Heart right ventricle (tissue), 16 donors: ENCODE results near the gene CNOT1. TPM values are rescaled to one million over a fixed set of nuclear protein-coding genes. Genes with fewer than 3 reads are reported as not detected.
"Not testable (repeated sequence)": the region's sequence is repeated elsewhere in the genome, so short reads cannot be mapped to it uniquely, and the experiment has no call there.

Experiments used
- ATAC-seq, 8 donors: fragments of 200-7000 bp; cut with Tn5 transposase; one replicate each; pipeline ENCODE4 v1.9.1; 2020; ENCODE audit warnings: mild to moderate bottlenecking in 8 of 8, moderate library complexity in 8 of 8, moderate number of reproducible peaks in 1 of 8
- DNase-seq, 2 donors: peaks; one replicate each; pipeline ENCODE4 v3.0.0-alpha.2; 2020
- H3K27ac ChIP-seq, 10 donors: fragments of 200-600 bp; sonication (generic) in 2 of 10; one replicate each; pipeline versions ENCODE4 v1.5.0 to v1.8.0; 2020 to 2022; ENCODE audit warnings: mild to moderate bottlenecking in 3 of 10
- H3K27me3 ChIP-seq, 7 donors: fragments of 200-600 bp; one replicate each; pipeline ENCODE4 v1.8.0; 2021 to 2022; ENCODE audit warnings: mild to moderate bottlenecking in 2 of 7
- H3K36me3 ChIP-seq, 9 donors: fragments of 200-600 bp; sonication (generic) in 1 of 9; one replicate each; pipeline versions ENCODE4 v1.5.0 to v1.8.0; 2020 to 2022; ENCODE audit warnings: mild to moderate bottlenecking in 2 of 9
- H3K4me1 ChIP-seq, 9 donors: fragments of 200-600 bp; sonication (generic) in 1 of 9; one replicate each; pipeline versions ENCODE4 v1.5.0 to v1.8.0; 2020 to 2022; ENCODE audit warnings: mild to moderate bottlenecking in 4 of 9
- H3K4me3 ChIP-seq, 10 donors: fragments of 200-600 bp; sonication (generic) in 2 of 10; one replicate each; pipeline versions ENCODE4 v1.5.0 to v1.8.0; 2020 to 2022; ENCODE audit warnings: mild to moderate bottlenecking in 7 of 10, moderate library complexity in 2 of 10
- H3K9me3 ChIP-seq, 11 donors: fragments of 200-600 bp in 10 of 11; sonication (generic) in 2 of 11; one replicate each; pipeline versions ENCODE4 v1.5.0 to v1.8.0; 2013 to 2022; ENCODE audit warnings: mild to moderate bottlenecking in 2 of 11, control low read depth in 1 of 11, moderate library complexity in 1 of 11
- WGBS, 2 donors: extraction: QIAGEN DNeasy Blood & Tissue Kit; methylation state at CpG; one replicate each; pipeline ENCODE4 v1.1.7; 2013; ENCODE audit warnings: inconsistent platforms in 1 of 2; 5-methylcytosine and 5-hydroxymethylcytosine counted together
- intact Hi-C, 10 donors: fragments of 100-400 bp; cut with DNase I; formaldehyde crosslinking; loops; one replicate each; pipeline versions ENCODE4 v1.11.1 to v1.14.2; 2022
- polyA plus RNA-seq, 2 donors: library from polyadenylated mRNA; stranded (reverse); fragments of 200-250 nt; gene quantifications; one replicate each; pipeline ENCODE4 v1.2.3, GENCODE V29; 2013
- total RNA-seq, 10 donors: library from RNA; stranded (reverse); fragmentation: NEBNext Ultra II Directional in 3 of 10; extraction: Animal tissue kit (Norgen Biotek cat#: 25700) in 3 of 10; gene quantifications; one replicate each; pipeline versions ENCODE4 v1.2.1 to v1.2.4, GENCODE V29; 2021 to 2023
- TF ChIP-seq, protein P1 (sequence below), 9 donors: fragments of 200-600 bp; sonication (generic) in 2 of 9; IDR thresholded peaks; one replicate each; pipeline versions ENCODE4 v1.5.0 to v1.8.0; 2021 to 2022; ENCODE audit warnings: antibody characterized with exemption in 9 of 9, mild to moderate bottlenecking in 5 of 9, moderate library complexity in 1 of 9
- donor health status: Arrhythmogenic right ventricular cardiomyopathy.
- donor health status: ischemic (EF 13 %, LVEDD 7.1; RV severe dilation, severe dysfunction).
- donor health status: healthy with polysubstance abuse.
- donor health status: DM: no; HTN: yes; CAD: no.
- donor health status: DM: no; HTN: no; CAD: no.
- donor health status: ischemic (EF 25% LVEDD 6.9; RV normal size, moderate dysfunction).
- donor health status: ischemic (EF 25% LVEDD 5.7; RV mildly dilated, moderate dysfunction).
- donor health status: healthy.
- donor health status: DM: yes; HTN: yes; CAD: no.
- donor health status: Ischemic cardiomyopathy.
- donor health status: ischemic (EF 35%, LVEDD 5.7; RV mildly dilated, moderate dysfunction).
- donor health status: nonischemic (EF 11% LVEDD 7.7; RV severe dilation, severe dysfunction).
- donor health status: DM: yes; HTN: yes; CAD: no.
- donor health status: PGD.
- donor health status: ischemic (EF 29% LVEDD 5.4; RV normal size, mild dysfunction).
- donor health status: nonischemic (EF 23%, LVEDD 6.1; RV moderate dilation, normal function).

The CNOT1 gene
- total and polyA plus RNA-seq, 12 donors, result 27.2 to 102 (median 81.7) TPM

DNA sequence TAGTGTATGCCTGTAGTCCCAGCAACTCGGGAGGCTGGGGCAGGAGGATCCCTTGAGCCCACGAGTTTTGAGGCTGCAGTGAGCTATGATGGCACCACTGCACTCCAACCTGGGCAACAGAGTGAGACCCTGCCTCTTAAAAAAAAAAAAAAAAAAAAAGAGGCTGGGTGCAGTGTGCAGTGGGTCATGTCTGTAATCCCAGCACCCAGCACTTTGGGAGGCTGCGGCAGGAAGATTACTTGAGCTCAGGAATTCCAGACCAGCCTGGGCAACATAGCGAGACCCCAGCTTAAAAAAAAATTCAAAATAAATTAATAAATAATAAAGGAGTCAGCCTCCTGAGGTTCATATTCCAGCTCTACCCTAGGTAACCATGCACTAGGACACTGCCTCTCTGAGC lies 9.6 kb upstream of the CNOT1 start:
- Histone ChIP-seq H3K4me1 (peaks cover 0 to 18% (median 0%) of the 10 kb centered on the region in 9 donors), H3K36me3 (no peaks in the 10 kb centered on the region), H3K27ac (no peak overlapping the region), H3K4me3 (no peak overlapping the region), H3K9me3 (no peaks in the 10 kb centered on the region), H3K27me3 (no peaks in the 10 kb centered on the region)
- DNase-seq, result no peak
- intact Hi-C loops, result loop anchor here in 2 of 10 donors (10.0 kb wide), 2 partner anchors 124 to 304 kb away; partner anchors contain the start of gene SETD6 (in 1 of the 2)
- whole genome bisulfite sequencing, 2 donors, result 84 to 87% methylated on average over 4 of the region's 4 CpGs
- ATAC-seq, result no peak
- TF ChIP-seq, protein P1, sequence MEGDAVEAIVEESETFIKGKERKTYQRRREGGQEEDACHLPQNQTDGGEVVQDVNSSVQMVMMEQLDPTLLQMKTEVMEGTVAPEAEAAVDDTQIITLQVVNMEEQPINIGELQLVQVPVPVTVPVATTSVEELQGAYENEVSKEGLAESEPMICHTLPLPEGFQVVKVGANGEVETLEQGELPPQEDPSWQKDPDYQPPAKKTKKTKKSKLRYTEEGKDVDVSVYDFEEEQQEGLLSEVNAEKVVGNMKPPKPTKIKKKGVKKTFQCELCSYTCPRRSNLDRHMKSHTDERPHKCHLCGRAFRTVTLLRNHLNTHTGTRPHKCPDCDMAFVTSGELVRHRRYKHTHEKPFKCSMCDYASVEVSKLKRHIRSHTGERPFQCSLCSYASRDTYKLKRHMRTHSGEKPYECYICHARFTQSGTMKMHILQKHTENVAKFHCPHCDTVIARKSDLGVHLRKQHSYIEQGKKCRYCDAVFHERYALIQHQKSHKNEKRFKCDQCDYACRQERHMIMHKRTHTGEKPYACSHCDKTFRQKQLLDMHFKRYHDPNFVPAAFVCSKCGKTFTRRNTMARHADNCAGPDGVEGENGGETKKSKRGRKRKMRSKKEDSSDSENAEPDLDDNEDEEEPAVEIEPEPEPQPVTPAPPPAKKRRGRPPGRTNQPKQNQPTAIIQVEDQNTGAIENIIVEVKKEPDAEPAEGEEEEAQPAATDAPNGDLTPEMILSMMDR (IDR thresholded peaks at IDR 0.05), result no peak

DNA sequence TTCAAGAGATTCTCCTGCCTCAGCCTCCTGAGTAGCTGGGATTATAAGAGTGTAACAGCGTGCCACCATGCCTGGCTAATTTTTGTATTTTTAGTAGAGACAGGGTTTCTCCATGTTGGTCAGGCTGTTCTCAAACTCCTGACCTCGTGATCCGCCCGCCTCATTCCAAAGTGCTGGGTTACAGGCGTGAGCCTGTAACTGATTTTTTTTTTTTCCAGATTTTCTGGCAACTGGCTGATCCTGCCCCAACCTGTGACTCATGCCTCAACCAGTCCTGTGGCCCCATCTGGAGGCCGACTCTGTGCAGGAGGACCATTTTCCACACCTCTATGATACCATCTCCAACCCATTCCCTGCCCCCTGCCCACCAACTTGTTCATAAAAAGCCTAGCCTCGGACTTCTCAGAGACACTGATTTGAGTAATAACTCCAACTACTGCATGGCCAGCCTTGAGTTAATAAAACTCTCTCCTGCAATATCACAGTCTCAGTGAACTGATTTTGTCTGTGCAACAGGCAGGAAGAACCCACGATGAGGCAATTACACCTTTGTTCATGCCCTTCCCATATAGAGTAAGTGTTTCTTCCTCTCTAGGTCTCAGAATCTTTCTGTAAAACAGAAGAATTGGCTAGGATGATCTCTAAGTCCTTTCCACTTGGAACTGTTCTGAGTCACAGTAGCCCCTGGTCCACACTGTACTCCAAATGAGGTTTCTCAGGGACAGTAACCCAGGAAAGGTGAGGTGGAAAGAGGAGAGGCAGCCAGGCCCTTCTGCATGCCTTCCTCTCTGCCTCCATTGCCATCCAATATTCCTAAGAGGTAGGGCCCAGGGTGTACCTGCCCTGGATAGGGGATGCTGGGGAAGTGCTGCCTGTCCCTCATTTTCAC lies 8.8 kb upstream of the CNOT1 start:
- no peaks in the 10 kb centered on the region for H3K36me3 ChIP-seq
- ATAC-seq, result peak; percentile 46 to 93 (median 73)
- H3K4me1 ChIP-seq, result peaks cover 0 to 18% (median 0%) of the 10 kb centered on the region in 9 donors
- intact Hi-C loops, result loop anchor here in 2 of 10 donors (10.0 kb wide), 2 partner anchors 124 to 304 kb away; partner anchors contain the start of gene SETD6 (in 1 of the 2)
- H3K27me3 ChIP-seq, result no peaks in the 10 kb centered on the region
- TF ChIP-seq, protein P1 (IDR thresholded peaks at IDR 0.05), result peak in 8 of 9 donors; percentile 17 to 51 (median 42)
- WGBS, 2 donors, result 61 to 70% methylated on average over 8 of the region's 8 CpGs
- H3K4me3 ChIP-seq, result no peak overlapping the region
- H3K9me3 ChIP-seq, result no peaks in the 10 kb centered on the region
- H3K27ac ChIP-seq, result peak overlapping the region in 1 of 10 donors; percentile 29
- peak; percentile 14 to 24 for DNase-seq

GRCh38 chr16:58637021-58637420 lies 7.4 kb upstream of the CNOT1 start:
- not testable (repeated sequence) for H3K9me3 ChIP-seq, H3K4me3 ChIP-seq, ATAC-seq, DNase-seq, H3K36me3 ChIP-seq, H3K27me3 ChIP-seq
- WGBS, 2 donors, result 98% methylated on average over 6 of the region's 6 CpGs
- Histone ChIP-seq H3K4me1 (peaks cover 0 to 18% (median 0%) of the 10 kb centered on the region in 9 donors), H3K27ac (peak overlapping the region in 1 of 10 donors; percentile 50)
- intact Hi-C loops, result loop anchor here in 2 of 10 donors (10.0 kb wide), 2 partner anchors 122 to 302 kb away; partner anchors contain the start of gene SETD6 (in 1 of the 2)

DNA sequence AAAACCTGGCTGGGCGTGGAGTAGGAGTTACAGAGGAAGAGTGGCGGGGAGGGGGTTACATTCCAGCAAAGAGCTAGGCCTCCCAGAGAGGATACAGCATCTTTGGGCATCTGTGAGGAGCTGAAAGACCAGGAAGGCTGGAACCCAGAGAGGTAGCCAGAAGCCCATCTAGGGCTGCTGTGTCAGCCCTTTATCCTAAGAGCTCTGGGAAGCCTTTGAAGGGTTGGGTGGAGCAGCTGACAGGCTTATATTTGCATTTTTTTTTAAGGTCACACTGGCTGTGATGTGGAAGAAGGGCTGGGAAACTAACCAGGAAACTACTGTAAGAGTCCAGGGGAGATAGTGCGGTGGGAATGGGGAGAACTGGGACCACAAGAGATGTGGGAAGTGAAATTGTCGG lies 6.8 kb upstream of the CNOT1 start:
- TF ChIP-seq, protein P1 (IDR thresholded peaks at IDR 0.05), result no peak

More for the DNA sequence above, 6.8 kb upstream of the CNOT1 start:
- intact Hi-C loops, result loop anchor here in 2 of 10 donors (10.0 kb wide), 2 partner anchors 122 to 302 kb away; partner anchors contain the start of gene SETD6 (in 1 of the 2)
- no peaks in the 10 kb centered on the region for H3K27me3 ChIP-seq
- H3K27ac ChIP-seq, result no peak overlapping the region
- H3K36me3 ChIP-seq, result no peaks in the 10 kb centered on the region
- H3K4me3 ChIP-seq, result no peak overlapping the region
- ATAC-seq (no peak), DNase-seq (no peak)
- 90 to 95% methylated on average over 4 of the region's 4 CpGs for WGBS, 2 donors
- peaks cover 0 to 18% (median 0%) of the 10 kb centered on the region in 9 donors for H3K4me1 ChIP-seq
- H3K9me3 ChIP-seq, result no peaks in the 10 kb centered on the region
